ENCODE results near the gene HCFC1R1. TPM values are rescaled to one million over a fixed set of nuclear protein-coding genes. Genes with fewer than 3 reads are reported as not detected.

The HCFC1R1 gene
- total RNA-seq, 6 experiments from 2014 or later: 9.7 to 14.6 (median 12.1) TPM

DNA sequence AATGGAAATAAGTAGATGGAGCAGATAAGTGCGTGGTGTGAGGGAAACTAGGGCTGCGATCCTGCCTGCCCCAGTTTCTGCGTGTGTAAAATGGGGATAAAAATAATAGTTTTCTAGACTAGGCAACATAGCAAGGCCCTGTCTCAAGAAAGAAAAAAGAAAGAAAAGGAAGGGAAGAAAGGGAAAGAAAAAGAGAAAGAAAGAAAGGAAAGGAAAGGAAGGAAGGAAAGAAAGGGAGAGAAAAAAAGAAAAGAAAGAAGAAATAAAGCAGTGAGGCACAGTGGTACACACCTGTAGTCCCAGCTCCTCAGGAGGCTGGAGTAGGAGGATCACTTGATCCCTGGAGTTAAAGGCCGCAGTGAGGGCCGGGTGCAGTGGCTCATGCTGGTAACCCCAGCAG lies 41.3 kb downstream of the HCFC1R1 start:
- DNase-seq (no peak), ATAC-seq (no peak)
- 77% methylated on average over 5 of the region's 5 CpGs for WGBS (ENCODE audit: insufficient coverage, low coverage, low lambda C conversion rate, missing lambda C conversion rate)
- H3K27me3 ChIP-seq: no peaks in the 10 kb centered on the region
- H3K9me3 ChIP-seq: no peaks in the 10 kb centered on the region
- no peak overlapping the region for H3K27ac ChIP-seq
- no peak overlapping the region for H3K4me3 ChIP-seq
- intact Hi-C loops (cut with DNase I): no loop called here
- TF ChIP-seq, protein P1, sequence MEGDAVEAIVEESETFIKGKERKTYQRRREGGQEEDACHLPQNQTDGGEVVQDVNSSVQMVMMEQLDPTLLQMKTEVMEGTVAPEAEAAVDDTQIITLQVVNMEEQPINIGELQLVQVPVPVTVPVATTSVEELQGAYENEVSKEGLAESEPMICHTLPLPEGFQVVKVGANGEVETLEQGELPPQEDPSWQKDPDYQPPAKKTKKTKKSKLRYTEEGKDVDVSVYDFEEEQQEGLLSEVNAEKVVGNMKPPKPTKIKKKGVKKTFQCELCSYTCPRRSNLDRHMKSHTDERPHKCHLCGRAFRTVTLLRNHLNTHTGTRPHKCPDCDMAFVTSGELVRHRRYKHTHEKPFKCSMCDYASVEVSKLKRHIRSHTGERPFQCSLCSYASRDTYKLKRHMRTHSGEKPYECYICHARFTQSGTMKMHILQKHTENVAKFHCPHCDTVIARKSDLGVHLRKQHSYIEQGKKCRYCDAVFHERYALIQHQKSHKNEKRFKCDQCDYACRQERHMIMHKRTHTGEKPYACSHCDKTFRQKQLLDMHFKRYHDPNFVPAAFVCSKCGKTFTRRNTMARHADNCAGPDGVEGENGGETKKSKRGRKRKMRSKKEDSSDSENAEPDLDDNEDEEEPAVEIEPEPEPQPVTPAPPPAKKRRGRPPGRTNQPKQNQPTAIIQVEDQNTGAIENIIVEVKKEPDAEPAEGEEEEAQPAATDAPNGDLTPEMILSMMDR (IDR thresholded peaks at IDR 0.05): no peak
- no peak for TF ChIP-seq POLR2A (IDR thresholded peaks at IDR 0.05)
- no peaks in the 10 kb centered on the region for H3K36me3 ChIP-seq
- H3K4me1 ChIP-seq: peaks cover 0 to 34% (median 7%) of the 10 kb centered on the region in 4 donors

DNA sequence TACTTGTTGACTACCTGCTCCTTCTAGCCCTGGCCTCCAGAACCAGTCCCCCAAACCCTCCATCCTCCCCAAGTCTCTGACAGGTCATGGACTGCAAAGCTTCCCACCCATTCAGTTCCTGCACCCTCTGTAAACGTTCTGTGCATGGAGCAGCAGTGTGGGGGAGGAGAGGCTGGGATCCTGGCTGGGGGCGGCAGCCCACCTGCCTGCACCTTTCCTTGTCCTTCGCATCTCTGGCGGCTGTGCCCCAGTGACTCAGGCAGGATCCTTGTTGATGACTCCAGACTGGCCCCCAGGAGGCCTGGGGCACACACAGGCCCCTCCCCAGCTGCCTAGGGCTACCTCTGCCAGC lies 41.9 kb downstream of the HCFC1R1 start:
- DNase-seq: no peak
- 70% methylated on average over 4 of the region's 4 CpGs for WGBS (ENCODE audit: insufficient coverage, low coverage, low lambda C conversion rate, missing lambda C conversion rate)

DNA sequence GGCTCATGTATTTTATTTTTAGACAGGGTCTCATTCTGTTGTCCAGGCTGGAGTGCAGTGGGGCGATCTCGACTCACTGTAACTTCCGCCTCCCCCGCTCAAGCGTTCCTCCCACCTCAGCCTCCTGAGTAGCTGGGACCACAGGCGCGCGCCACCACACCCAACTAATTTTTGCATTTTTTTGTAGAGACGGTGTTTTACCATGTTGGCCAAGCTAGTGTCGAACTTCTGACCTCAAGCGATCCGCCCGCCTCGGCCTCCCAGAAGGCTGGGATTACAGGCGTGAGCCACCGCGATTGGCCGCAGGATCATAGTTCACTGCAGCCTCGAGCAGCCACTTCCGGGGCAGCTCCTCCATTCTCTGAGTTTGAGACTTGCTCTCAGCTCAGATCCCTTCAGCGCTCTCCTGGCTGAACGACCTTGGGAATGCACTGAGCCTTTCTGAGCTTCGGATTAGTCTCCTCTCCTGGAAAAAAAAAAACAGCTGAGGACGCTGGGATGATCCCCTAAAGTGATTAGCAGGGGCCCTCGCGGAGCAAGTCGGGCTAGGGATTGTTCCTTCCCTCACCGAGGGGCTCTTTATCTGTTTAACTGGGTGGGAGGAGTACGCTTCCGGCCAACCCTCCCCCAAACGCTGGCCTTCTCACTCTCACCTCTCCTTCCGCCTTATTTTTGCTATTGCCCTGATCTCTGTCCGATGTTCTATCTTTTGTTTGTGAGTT lies 42.4 kb downstream of the HCFC1R1 start:
- Histone ChIP-seq H3K27me3 (no peaks in the 10 kb centered on the region), H3K27ac (no peak overlapping the region), H3K4me3 (no peak overlapping the region), H3K9me3 (no peaks in the 10 kb centered on the region), H3K4me1 (peaks cover 0 to 41% (median 10%) of the 10 kb centered on the region in 4 donors), H3K36me3 (no peaks in the 10 kb centered on the region)
- intact Hi-C loops (cut with DNase I): no loop called here
- TF ChIP-seq, protein P1 (IDR thresholded peaks at IDR 0.05): no peak
- TF ChIP-seq POLR2A (IDR thresholded peaks at IDR 0.05): no peak
- WGBS (ENCODE audit: insufficient coverage, low coverage, low lambda C conversion rate, missing lambda C conversion rate): 59% methylated on average over 31 of the region's 33 CpGs
- DNase-seq (no peak), ATAC-seq (no peak)

More for the DNA sequence above, 41.9 kb downstream of the HCFC1R1 start:
- TF ChIP-seq, protein P1 (IDR thresholded peaks at IDR 0.05): no peak
- no peak for TF ChIP-seq POLR2A (IDR thresholded peaks at IDR 0.05)
- H3K27ac ChIP-seq: no peak overlapping the region
- H3K4me1 ChIP-seq: peaks cover 0 to 39% (median 10%) of the 10 kb centered on the region in 4 donors
- no peak overlapping the region for H3K4me3 ChIP-seq
- H3K9me3 ChIP-seq: no peaks in the 10 kb centered on the region
- intact Hi-C loops (cut with DNase I): no loop called here
- no peaks in the 10 kb centered on the region for H3K36me3 ChIP-seq
- H3K27me3 ChIP-seq: no peaks in the 10 kb centered on the region
- no peak for ATAC-seq

DNA sequence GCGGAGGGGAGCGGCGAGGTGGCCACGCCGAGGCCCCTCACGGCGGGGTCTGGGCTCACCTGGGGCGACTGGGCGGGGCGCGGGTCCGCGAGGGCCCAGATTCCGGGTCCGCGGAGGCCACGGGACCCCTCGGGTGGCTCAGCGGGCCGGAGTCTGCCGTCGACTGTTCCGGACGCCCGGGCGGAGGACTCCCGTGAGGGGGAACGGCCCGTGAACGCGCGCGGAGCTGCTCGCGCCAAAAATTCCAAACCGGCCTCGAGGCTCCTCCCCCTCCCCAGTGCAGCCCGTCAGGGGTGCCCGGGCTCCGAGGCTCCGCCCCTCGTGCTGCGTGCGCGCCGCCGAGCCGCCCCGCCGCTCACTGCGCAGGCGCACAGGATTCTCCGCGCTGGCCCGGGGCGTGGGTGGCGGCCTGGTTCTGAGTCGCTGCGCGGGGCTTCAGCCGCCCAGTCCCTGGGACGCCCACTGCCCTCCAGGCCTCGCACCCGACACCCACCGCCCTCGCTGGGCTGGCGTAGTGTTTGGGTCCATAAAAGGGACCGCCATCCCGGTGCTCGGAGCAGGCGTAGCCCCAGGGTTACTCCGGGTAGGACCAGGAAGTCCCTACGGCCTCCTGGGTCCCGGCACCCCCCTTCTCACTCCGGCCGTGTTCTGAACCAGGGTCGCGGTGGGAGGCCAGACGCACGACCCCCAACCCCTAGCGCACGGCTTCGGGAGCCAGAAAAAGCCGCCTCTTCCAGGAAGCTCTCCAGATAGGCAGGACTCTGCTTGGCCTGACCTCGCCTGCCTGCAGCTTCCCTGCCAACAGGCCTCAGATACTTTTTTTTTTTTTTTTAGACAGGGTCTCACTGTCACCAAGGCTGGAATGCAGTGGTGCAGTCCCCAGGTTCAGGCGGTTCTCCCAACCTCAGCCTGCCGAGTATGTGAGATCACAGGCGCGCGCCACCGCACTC lies 43.2 kb downstream of the HCFC1R1 start, which contains the start of gene PKMYT1:
PKMYT1 (minus strand) TSS at position 220 of the 950 bp plus-strand sequence. CDS start 789 bp downstream, outside the sequence.
- ATAC-seq: peak; percentile 85 to 93 (median 88)
- intact Hi-C loops (cut with DNase I): no loop called here

More for the DNA sequence above, 43.2 kb downstream of the HCFC1R1 start, which contains the start of gene PKMYT1:
- Histone ChIP-seq H3K4me1 (peaks cover 0 to 34% (median 7%) of the 10 kb centered on the region in 4 donors), H3K9me3 (no peaks in the 10 kb centered on the region), H3K36me3 (no peaks in the 10 kb centered on the region), H3K27ac (peak within 1 kb of the TSS; percentile 37 to 86 (median 84)), H3K27me3 (no peaks in the 10 kb centered on the region), H3K4me3 (peak within 1 kb of the TSS; percentile 66 to 94 (median 81))
- WGBS (ENCODE audit: insufficient coverage, low coverage, low lambda C conversion rate, missing lambda C conversion rate): 44% methylated on average over 12 of the region's 91 CpGs
- peak; percentile 92 to 94 (median 93) for DNase-seq
- TF ChIP-seq, protein P1 (IDR thresholded peaks at IDR 0.05): no peak
- peak; percentile 95 for TF ChIP-seq POLR2A (IDR thresholded peaks at IDR 0.05)
